HEK293 (cell line): ENCODE data around the gene SNRPA1.

Experiments used
- KLF16 ChIP-seq: fragments of 450-650 bp; formaldehyde crosslinking; IDR thresholded peaks from 2 replicates; pipeline ENCODE4 v1.5.1; 2017; ENCODE audit warnings: missing biosample characterization, missing genetic modification characterization
- TF ChIP-seq, protein P1 (sequence below): fragments of 450-650 bp; formaldehyde crosslinking; IDR thresholded peaks from 2 replicates; pipeline ENCODE4 v1.5.1; 2016; ENCODE audit warnings: missing biosample characterization, missing genetic modification characterization

DNA sequence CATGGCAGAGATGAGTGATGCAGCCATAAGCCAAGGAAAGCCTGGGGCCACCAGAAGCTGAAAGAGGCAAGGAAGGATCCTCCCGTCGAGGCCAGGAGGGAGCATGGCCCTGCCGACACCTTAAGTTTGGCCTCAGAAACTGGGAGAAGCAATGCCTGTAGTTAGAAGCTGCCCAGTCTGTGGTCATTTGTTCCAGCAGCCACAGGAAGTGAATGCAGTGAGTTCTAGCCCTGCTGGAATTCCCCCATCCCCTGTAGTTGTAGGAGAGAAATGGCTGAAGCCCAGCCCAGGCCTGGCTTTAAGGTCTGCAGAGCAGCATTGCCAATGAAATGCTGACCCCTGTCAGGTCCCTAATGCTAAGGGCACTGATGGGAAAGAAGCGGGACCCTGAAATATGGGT lies 31.0 kb downstream of the SNRPA1 start:
- TF ChIP-seq, protein P1, sequence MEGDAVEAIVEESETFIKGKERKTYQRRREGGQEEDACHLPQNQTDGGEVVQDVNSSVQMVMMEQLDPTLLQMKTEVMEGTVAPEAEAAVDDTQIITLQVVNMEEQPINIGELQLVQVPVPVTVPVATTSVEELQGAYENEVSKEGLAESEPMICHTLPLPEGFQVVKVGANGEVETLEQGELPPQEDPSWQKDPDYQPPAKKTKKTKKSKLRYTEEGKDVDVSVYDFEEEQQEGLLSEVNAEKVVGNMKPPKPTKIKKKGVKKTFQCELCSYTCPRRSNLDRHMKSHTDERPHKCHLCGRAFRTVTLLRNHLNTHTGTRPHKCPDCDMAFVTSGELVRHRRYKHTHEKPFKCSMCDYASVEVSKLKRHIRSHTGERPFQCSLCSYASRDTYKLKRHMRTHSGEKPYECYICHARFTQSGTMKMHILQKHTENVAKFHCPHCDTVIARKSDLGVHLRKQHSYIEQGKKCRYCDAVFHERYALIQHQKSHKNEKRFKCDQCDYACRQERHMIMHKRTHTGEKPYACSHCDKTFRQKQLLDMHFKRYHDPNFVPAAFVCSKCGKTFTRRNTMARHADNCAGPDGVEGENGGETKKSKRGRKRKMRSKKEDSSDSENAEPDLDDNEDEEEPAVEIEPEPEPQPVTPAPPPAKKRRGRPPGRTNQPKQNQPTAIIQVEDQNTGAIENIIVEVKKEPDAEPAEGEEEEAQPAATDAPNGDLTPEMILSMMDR, result no peak
- TF ChIP-seq KLF16, result no peak
